HG03342 (cell line): ENCODE data around the gene ZFP3.
"Not testable (repeated sequence)": the region's sequence is repeated elsewhere in the genome, so short reads cannot be mapped to it uniquely, and the experiment has no call there.

Experiments
- ATAC-seq: cut with Tn5 transposase; IDR thresholded peaks from one replicate; pipeline ENCODE4 v1.9.1; 2021; ENCODE audit warnings: mild to moderate bottlenecking, moderate library complexity; ENCODE audit not compliant: unreplicated experiment

The ZFP3 gene

GRCh38 chr17:5077275-5077674 is 992 bp upstream of the ZFP3 start:
- not testable (repeated sequence) for ATAC-seq

DNA sequence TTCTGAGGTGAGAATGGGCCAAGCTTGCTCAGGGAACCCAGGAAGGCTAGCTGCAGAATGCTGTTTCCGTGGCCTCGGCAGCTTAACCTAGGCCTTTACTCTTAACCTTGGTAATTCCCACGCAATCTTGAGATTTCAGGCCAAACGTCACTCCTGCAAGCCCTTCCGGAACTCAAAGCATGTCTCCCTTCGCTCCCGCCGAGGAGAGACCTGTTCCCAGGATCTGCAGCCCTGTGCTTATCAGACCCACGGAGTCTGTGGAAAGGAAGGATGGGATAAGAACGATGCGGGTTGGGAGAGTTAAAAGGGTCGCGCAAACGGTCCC is 524 bp upstream of the ZFP3 start:
- no peak for ATAC-seq

- no peak for ATAC-seq
These were observed 2.3 kb downstream of the ZFP3 start for GRCh38 chr17:5080591-5080990.

DNA sequence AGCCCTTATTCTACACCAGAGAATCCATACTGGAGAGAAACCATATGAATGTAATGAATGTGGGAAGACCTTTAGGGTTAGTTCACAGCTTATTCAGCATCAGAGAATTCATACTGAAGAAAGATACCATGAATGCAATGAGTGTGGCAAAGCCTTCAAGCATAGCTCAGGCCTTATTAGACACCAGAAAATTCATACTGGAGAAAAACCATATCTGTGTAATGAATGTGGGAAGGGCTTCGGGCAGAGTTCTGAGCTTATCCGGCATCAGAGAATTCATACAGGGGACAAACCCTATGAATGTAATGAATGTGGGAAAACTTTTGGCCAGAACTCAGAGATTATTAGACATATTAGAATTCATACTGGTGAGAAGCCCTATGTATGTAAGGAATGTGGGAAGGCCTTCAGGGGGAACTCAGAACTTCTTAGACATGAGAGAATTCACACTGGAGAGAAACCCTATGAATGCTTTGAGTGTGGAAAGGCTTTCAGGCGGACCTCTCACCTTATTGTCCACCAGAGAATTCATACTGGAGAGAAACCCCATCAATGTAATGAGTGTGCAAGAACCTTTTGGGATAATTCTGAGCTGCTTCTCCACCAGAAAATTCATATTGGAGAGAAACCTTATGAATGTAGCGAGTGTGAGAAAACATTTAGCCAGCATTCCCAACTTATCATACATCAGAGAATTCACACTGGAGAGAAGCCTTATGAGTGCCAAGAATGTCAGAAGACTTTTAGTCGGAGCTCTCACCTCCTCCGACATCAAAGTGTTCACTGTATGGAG is 14.1 kb downstream of the ZFP3 start:
- no peak for ATAC-seq

DNA sequence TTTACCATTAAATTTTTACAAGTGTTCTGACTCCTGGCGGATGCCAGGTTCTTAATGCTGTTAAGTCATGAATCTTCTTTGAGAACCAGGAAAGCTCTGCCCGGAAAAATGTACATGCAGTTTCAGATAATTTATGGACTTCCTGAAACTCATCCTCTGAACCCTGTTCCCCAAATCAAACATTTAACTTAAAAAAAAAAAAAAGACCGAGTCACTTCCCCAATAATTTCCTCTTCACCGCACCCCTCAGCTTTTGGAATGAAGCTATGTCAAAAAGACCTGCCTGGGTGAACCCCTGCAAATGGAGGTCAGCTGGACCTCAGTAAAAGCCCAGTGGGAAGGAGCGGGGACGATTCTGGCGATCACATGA is 18.4 kb downstream of the ZFP3 start:
- no peak for ATAC-seq

GRCh38 chr17:5097101-5097834 is 19.0 kb downstream of the ZFP3 start:
- no peak for ATAC-seq

DNA sequence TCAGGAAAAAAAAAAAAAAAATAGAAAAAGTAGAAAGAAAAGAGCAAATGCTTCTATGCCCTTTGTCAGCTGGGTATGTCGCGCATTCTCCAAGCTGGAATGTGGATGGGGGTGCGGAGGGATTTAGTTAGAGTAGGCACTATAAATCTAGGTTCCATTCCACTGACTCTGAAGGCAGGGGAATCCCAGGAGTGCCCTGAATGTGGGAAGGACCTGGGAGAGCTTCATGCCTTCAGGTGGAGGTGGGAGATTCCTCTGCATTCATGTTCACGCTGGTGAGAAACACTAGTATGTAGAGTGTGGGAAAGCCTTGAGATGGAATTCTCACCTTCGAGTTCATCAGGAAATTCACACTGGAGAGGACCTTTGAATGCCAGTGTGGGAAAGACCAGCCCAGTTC is 21.0 kb downstream of the ZFP3 start:
- ATAC-seq, result no peak

GRCh38 chr17:5100832-5101231 is 22.6 kb downstream of the ZFP3 start:
- ATAC-seq, result no peak

DNA sequence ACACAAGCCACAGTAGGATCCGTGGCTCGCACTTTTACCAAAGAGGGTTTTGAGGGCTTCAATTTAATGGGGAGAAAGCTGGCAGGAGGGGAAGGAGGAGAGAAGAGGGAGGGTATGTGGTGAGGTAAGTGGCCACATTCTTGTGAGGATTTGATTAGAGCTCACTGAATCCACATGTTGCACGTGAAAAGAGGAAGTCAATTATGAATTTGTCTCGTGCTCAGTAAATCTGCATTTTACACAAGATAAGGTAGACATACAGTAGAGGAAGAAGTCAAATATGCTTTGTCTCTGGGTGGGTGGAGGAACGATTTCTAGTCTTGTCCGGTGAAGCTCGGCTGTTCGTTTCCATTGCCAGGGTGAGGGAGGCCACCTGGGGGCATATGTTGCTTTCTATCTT is 32.5 kb downstream of the ZFP3 start:
- ATAC-seq, result no peak

- ATAC-seq, result peak; percentile 84
These were observed 33.3 kb downstream of the ZFP3 start, which contains the start of gene ZNF232 for GRCh38 chr17:5111402-5112204. Gene ZNF232, minus strand, starts transcription at chr17:5111878. Its CDS starts 56 bp downstream, at chr17:5111822.

GRCh38 chr17:5115673-5116651 is 37.7 kb downstream of the ZFP3 start, which contains the start of gene USP6:
Gene USP6, plus strand, starts transcription at chr17:5116032. Its CDS starts 14,336 bp downstream, at chr17:5130368.
- no peak for ATAC-seq

DNA sequence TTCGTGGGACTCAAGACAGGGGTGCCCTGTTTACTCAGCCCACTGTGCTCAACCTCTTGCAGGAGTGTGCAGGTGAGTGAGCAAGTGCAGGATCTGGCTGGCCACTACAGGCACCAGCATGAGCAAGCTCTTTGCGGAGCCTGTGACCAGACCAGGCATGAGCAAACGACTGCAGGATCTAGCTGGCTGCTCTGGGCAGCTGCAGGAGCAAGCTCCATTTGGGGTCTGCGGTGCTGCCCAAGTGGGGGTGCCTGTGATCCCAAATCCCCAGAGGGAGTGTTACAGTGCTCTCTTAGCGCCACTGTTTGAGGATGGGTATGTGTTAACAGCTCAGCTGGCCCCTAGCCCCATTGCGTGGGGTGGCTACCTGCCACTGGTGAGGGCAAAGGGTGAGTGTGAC is 40.0 kb downstream of the ZFP3 start:
- no peak for ATAC-seq

- no peak for ATAC-seq
These were observed 41.8 kb downstream of the ZFP3 start for GRCh38 chr17:5120036-5120435.

DNA sequence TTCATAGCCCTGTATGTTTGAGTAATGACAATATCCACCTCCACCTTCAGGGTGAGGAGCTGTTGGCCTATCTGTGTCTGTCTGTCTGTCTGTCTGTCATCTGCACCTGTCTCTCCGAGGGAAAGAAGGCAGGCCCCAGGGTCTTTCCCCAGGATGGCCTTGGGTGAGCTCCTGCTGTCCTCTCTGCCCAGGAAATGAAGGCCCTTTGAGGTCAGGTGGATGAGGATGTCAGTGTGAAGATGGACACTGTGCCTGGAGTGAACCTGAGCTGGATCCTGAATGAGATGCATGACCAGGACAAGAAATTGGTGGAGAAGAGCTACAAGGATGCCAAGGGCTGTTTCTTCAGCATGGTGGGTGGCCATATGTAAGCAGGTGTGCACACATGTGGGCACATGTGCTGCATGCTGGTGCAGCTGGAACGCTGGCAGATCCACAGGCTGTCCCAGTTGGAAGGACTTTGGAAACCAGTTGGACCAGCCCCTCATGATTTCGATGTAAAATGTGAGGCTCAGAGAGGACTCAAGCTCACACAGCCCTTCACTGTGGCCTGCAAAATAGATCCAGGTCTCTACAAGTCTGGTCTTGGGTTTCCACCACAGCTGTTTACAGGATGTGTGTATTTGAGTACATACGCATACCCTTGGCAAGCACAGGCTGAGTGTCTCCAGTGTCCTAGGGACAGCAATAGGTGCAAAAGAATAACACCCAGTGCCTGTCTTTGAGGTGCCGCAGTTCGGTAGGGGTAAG is 42.3 kb downstream of the ZFP3 start:
- not testable (repeated sequence) for ATAC-seq

DNA sequence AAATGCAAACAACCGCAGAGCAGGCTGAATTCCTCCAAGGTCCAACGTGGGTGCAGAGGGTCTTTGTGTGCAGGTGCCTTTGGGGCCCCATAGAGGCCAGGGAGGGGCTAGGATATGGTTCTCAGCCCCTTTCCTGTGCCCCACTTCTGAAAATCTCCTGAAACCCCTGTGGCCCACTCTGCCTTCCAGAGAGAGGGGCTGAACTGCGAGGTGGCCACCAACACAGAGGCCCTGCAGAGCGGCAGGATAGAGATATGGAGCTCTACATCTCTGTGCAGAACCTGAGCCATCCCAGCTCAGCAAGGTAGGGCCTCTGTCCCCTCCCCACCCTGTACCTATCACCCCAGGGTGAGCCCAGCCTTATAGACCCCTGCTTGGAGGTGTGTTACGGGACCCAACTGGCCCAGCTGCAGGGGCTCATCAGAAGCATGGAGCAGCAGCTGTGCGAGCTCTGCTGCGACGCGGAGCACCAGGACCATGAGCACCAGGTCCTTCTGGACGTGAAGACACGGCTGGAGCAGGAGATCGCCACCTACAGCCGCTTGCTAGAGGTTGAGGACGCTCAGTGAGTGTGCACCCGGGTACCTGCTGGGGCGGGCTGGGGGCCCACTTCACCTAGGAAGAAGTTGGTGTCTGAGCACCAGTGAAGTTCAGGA is 43.0 kb downstream of the ZFP3 start:
- ATAC-seq, result no peak

DNA sequence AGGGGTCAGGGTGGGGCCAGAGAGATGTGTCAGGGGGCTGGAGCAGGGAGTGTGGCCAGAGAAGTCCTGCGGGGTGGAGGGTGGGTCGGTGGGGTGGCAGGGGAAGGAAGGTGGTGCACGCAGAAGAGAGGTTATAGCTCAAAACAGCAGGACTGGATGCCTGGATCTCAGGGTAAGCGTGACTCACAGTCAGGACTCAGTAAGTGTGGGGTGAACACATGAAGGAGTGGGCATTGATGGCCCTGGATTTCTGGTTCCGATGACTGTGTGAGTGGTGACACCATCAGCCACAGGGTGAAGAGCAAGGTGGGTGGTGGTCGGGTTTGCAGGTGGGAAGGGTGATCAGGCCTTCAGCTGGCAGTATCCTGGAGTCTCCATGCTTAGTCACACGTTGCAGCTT is 43.8 kb downstream of the ZFP3 start:
- not testable (repeated sequence) for ATAC-seq

GRCh38 chr17:5122586-5123342 is 44.5 kb downstream of the ZFP3 start:
- no peak for ATAC-seq

- no peak for ATAC-seq
These were observed 45.3 kb downstream of the ZFP3 start for GRCh38 chr17:5123343-5124124.
